ENCODE results near the gene SFSWAP.

DNA sequence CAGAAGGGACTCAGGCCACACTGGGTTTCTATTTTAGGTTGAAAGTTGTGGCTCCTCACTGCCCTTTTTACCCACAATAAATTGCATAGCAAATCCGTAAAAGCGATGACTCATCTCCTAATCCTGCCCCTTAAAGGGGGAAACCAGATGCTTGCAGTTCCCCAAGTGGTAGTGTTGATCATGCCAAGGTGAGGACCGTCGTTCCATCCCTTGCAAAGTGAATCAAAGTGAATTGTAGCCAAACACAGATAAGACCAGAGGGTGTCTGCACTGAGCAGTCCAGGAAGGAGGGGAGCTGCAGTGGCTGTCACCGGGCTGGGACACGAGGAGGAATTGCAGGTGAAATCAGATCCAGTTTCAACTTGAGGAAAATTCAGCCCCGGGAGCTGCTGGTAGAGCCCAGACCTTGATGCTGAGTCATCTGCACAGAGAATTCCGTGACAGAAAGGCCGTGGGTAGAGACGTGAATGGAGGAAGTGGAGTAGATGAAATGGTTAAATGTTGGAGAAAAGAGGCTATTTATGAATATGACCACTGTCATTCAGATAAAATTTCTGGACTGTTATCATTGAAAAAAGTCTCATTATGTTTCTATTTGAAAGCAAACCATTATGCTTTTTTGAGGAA is 73.1 kb downstream of the SFSWAP start:
- TF ChIP-seq, protein P1, sequence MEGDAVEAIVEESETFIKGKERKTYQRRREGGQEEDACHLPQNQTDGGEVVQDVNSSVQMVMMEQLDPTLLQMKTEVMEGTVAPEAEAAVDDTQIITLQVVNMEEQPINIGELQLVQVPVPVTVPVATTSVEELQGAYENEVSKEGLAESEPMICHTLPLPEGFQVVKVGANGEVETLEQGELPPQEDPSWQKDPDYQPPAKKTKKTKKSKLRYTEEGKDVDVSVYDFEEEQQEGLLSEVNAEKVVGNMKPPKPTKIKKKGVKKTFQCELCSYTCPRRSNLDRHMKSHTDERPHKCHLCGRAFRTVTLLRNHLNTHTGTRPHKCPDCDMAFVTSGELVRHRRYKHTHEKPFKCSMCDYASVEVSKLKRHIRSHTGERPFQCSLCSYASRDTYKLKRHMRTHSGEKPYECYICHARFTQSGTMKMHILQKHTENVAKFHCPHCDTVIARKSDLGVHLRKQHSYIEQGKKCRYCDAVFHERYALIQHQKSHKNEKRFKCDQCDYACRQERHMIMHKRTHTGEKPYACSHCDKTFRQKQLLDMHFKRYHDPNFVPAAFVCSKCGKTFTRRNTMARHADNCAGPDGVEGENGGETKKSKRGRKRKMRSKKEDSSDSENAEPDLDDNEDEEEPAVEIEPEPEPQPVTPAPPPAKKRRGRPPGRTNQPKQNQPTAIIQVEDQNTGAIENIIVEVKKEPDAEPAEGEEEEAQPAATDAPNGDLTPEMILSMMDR (IDR thresholded peaks at IDR 0.05): no peak
- TF ChIP-seq RCOR1 (IDR thresholded peaks at IDR 0.05; ENCODE audit: low read depth, low read length): no peak
- peak; percentile 76 for TF ChIP-seq MAFK (IDR thresholded peaks at IDR 0.05; ENCODE audit: partially characterized antibody)
- TF ChIP-seq EP300 (IDR thresholded peaks at IDR 0.05): no peak
- TF ChIP-seq, protein P2, sequence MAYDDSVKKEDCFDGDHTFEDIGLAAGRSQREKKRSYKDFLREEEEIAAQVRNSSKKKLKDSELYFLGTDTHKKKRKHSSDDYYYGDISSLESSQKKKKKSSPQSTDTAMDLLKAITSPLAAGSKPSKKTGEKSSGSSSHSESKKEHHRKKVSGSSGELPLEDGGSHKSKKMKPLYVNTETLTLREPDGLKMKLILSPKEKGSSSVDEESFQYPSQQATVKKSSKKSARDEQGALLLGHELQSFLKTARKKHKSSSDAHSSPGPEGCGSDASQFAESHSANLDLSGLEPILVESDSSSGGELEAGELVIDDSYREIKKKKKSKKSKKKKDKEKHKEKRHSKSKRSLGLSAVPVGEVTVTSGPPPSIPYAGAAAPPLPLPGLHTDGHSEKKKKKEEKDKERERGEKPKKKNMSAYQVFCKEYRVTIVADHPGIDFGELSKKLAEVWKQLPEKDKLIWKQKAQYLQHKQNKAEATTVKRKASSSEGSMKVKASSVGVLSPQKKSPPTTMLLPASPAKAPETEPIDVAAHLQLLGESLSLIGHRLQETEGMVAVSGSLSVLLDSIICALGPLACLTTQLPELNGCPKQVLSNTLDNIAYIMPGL (CRISPR knock-in tag; IDR thresholded peaks at IDR 0.05; ENCODE audit: borderline replicate concordance): no peak

Data from A549 (cell line).